HPDE6-E6E7 (cell line): ENCODE data around the gene LDLR.

Source experiments
- DNase-seq: peaks from one replicate; pipeline ENCODE4 v3.0.0; 2011; ENCODE audit warnings: missing footprints; ENCODE audit errors: extremely low spot score

LDLR gene

DNA sequence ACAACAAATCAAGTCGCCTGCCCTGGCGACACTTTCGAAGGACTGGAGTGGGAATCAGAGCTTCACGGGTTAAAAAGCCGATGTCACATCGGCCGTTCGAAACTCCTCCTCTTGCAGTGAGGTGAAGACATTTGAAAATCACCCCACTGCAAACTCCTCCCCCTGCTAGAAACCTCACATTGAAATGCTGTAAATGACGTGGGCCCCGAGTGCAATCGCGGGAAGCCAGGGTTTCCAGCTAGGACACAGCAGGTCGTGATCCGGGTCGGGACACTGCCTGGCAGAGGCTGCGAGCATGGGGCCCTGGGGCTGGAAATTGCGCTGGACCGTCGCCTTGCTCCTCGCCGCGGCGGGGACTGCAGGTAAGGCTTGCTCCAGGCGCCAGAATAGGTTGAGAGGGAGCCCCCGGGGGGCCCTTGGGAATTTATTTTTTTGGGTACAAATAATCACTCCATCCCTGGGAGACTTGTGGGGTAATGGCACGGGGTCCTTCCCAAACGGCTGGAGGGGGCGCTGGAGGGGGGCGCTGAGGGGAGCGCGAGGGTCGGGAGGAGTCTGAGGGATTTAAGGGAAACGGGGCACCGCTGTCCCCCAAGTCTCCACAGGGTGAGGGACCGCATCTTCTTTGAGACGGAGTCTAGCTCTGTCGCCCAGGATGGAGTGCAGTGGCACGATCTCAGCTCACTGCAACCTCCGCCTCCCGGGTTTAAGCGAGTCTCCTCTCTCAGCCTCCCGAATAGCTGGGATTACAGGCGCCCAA, at the start of gene LDLR:
LDLR (plus strand) TSS at position 210 of the 760 bp plus-strand sequence; CDS start at position 296, 86 bp downstream.
- peak; percentile 63 for DNase-seq

GRCh38 chr19:11041194-11041593, 48.1 kb upstream of the LDLR start:
- DNase-seq, result no peak

GRCh38 chr19:11041966-11042627, 47.2 kb upstream of the LDLR start:
- peak; percentile 8 for DNase-seq

GRCh38 chr19:11044431-11044830, 44.8 kb upstream of the LDLR start:
- DNase-seq, result no peak

GRCh38 chr19:11045536-11045935, 43.7 kb upstream of the LDLR start:
- DNase-seq, result no peak

- DNase-seq, result no peak
Observed at GRCh38 chr19:11046605-11047354, 42.5 kb upstream of the LDLR start.

GRCh38 chr19:11047866-11048265, 41.4 kb upstream of the LDLR start:
- no peak for DNase-seq

DNA sequence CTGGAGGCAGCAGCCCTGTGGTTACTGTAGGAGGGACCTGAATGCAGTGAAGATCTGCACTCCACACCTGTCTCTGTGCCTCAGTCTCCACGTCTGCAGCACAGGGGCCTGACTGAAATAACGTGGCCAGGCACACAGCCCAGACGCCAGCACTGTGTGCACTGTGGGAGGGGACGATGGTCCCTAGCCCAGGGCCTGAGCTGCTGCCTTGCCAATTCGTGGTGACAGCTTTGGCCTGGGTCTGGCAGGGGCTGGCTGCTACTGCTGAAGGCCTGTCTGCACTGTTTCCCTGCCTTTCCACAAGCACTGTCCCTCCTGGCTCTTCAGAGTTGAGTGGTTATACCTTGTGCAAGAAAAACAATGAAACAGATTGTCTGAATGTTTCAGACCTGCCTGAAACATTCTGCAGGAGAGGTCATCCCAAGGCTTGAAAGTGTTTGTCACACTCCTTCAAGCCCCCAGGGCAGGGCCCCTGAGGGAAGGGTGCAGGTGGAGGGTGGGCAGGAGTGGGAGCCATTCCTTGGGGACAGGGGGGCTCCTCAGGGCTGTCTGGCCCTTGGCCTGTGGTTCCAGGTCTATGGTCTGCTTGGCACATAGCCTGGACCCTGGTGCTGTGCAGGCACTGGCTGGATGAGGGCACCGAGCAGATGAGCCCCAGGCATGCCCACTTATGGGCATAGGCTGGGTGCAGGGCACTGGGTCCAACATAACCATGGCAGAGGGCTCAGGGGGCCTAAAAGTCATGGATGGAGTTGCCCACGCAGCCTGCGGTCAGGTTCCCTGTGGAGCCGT, 38.7 kb upstream of the LDLR start:
- DNase-seq, result no peak

DNA sequence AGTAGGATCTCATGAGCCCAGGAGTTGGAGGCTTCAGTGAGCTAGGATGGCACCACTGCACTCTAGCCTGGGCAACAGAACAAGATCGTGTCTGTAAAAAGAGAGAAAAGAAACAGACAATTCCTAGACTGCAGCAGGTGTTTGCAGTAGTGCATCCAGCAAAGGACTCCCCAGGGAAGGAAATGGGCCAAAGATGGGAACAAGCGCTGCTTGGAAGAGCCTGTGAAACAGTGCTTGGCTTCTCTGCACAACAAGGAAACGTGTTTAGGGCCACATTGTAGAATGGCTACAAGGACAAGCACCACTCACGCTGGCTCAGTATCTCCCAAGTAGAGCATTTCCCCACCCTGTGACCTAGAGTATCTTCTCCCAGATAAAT, 35.5 kb upstream of the LDLR start:
- DNase-seq, result no peak

DNA sequence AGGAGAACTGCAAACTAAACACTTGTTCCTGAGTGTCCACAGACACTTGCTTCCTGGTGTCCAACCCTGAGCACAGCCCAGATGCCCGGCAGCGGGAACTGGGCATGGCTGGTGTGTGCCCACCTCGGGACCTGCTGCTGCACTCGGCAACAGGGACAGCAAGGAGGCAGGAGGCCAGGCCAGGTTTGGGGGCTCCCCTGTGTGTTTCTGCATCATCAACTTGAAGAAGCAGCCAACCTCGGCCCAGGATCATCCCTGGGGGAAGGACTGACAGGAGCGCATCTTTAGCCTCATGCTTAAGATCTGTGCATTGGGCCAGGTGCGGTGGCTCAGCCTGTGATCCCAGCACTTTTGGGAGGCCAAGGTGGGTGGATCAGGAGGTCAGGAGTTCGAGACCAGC, 35.1 kb upstream of the LDLR start:
- no peak for DNase-seq

GRCh38 chr19:11054628-11055027, 34.6 kb upstream of the LDLR start:
- no peak for DNase-seq

- no peak for DNase-seq
Observed at GRCh38 chr19:11058246-11059030, 30.8 kb upstream of the LDLR start.

DNA sequence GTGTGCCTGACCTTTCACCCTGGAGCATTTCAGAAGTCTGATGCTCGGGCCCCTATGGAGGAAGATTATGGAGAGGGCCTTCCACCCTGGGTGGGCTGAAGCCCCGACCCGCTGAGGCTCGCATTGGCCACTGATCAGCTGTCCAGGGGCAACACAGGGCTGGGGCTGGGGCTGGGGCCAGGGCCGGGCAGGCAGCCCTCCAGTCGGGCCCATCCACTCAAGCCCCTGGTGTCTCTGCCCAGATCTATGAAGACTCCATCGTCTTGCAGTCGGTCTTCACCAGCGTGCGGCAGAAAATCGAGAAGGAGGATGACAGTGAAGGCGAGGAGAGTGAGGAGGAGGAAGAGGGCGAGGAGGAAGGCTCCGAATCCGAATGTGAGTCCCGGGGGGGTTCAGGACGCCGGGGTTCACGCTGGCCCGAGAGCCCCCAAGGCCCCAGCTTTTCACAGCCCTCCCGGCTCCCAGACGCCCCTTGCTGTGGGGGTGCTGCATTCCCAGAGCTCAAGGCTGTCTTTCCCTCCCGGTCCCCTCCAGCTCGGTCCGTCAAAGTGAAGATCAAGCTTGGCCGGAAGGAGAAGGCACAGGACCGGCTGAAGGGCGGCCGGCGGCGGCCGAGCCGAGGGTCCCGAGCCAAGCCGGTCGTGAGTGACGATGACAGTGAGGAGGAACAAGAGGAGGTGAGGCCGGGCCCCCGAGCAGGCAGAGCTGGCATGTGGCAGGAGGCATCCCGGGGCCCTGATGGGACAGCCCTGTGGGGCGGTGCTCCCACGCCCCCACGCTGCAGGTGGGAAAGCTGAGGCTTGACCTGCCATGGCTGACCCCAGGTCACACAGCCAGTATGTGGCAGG, 29.5 kb upstream of the LDLR start:
- no peak for DNase-seq

GRCh38 chr19:11061952-11062351, 27.3 kb upstream of the LDLR start:
- no peak for DNase-seq

GRCh38 chr19:11063434-11063833, 25.8 kb upstream of the LDLR start:
- DNase-seq, result no peak

DNA sequence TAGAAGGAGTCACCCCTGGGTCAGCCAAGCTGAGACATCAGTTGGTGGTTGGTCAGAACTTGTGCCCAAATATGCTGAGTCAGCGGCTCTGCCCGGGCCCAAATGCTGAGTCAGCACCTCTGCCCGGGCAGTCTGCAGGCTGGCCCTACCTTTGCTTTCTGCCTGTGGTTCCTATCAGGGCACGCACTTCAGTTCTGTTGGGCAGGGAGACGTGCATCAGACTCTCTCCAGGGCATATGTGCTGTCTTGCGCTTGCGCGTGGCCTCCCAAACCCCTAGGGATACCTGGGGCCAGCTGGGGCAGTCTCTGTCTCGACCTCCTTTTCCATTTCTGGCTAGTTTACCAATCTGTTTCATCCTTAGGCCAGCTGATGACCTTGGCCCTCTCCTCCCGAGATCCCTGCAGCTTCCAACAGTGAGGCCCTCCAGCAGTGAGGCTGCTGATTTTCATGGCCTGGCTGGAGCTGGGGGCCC, 24.4 kb upstream of the LDLR start:
- no peak for DNase-seq

GRCh38 chr19:11066326-11066725, 22.9 kb upstream of the LDLR start:
- DNase-seq, result no peak

GRCh38 chr19:11067356-11068113, 21.7 kb upstream of the LDLR start:
- no peak for DNase-seq

DNA sequence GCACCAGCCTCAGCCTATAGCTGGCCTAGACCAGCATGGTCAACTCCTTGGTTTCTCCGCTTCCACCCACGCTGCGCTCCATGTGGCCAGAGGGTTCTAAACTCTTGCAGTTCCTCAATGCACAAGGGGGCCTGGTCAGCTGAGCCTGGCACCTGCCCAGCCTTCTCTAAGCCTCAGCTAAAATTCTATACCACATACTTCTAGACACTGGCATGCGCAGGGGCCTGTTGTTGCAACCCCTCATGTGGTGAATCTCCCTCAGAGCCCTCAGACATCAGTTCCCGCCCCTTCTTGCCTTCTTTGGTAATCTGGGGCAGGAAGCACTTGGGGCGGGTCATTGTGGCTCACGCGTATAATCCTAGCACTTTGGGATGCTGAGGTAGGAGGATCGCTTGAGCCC, 19.7 kb upstream of the LDLR start:
- no peak for DNase-seq
